ENCODE data around the gene BBS4. TPM values are rescaled to one million over a fixed set of nuclear protein-coding genes. Genes with fewer than 3 reads are reported as not detected.

The BBS4 gene
- total RNA-seq, 1 donor = 38.0 TPM

- Histone ChIP-seq H2AFZ (ENCODE audit: low read length) (peak overlapping the region; percentile 98), H3K9me3 (ENCODE audit: low read depth, low read length) (no peaks in the 10 kb centered on the region), H3K27ac (ENCODE audit: low read depth, low read length) (no peak overlapping the region), H3K27me3 (ENCODE audit: insufficient read depth, low read length) (no peaks in the 10 kb centered on the region), H3K36me3 (ENCODE audit: insufficient read depth, low read length) (no peaks in the 10 kb centered on the region), H4K20me1 (ENCODE audit: insufficient read depth, low read length) (no peaks in the 10 kb centered on the region), H3K4me1 (ENCODE audit: insufficient read depth, low read length) (peaks cover 43% of the 10 kb centered on the region), H3K79me2 (ENCODE audit: insufficient read depth, low read length) (peaks cover 17% of the 10 kb centered on the region), H3K4me3 (ENCODE audit: insufficient read depth, low read length) (no peak overlapping the region), H3K4me2 (ENCODE audit: insufficient read depth, low read length) (no peak overlapping the region)
- no peak for TF ChIP-seq CTCF (IDR thresholded peaks at IDR 0.05; ENCODE audit: extremely low read depth, low read depth, low read length)
- no peak for DNase-seq (ENCODE audit: insufficient read length, low spot score, missing footprints)
Measured at GRCh38 chr15:72786676-72787345, 100.8 kb downstream of the BBS4 start.

DNA sequence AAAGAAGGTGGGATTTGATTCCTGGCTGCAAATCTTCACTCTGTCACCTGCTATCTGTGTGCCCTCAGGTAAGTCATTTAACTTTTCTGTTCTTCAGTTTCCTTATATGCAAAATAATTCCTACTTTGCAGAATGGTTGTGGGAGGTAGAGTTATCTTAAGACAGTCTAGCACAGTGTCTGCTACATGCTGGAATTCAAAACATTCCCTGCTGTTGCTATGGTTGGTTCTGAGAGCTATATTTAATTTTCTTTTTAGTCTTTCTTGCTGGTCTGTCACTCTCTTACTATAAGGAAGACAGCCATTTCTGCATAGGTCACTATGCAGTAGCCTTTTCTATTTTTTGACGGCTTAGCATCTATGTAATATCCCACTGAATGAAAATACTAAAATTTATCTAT is 101.5 kb downstream of the BBS4 start:
- no peaks in the 10 kb centered on the region for H3K36me3 ChIP-seq (ENCODE audit: insufficient read depth, low read length)
- no peaks in the 10 kb centered on the region for H4K20me1 ChIP-seq (ENCODE audit: insufficient read depth, low read length)
- H3K27me3 ChIP-seq (ENCODE audit: insufficient read depth, low read length) = no peaks in the 10 kb centered on the region
- H3K79me2 ChIP-seq (ENCODE audit: insufficient read depth, low read length) = peaks cover 10% of the 10 kb centered on the region
- H3K4me1 ChIP-seq (ENCODE audit: insufficient read depth, low read length) = peaks cover 36% of the 10 kb centered on the region
- no peak for TF ChIP-seq CTCF (IDR thresholded peaks at IDR 0.05; ENCODE audit: extremely low read depth, low read depth, low read length)
- no peak for DNase-seq (ENCODE audit: insufficient read length, low spot score, missing footprints)
- H3K27ac ChIP-seq (ENCODE audit: low read depth, low read length) = no peak overlapping the region
- no peak overlapping the region for H3K4me3 ChIP-seq (ENCODE audit: insufficient read depth, low read length)
- no peaks in the 10 kb centered on the region for H3K9me3 ChIP-seq (ENCODE audit: low read depth, low read length)
- peak overlapping the region; percentile 37 for H2AFZ ChIP-seq (ENCODE audit: low read length)
- no peak overlapping the region for H3K4me2 ChIP-seq (ENCODE audit: insufficient read depth, low read length)

Small RNA genes lying within 50 kb of the gene (small RNA-seq; reads per million reads assigned to genes)
- gene RN7SL853P = not detected

Other genes with a start within 250 kb of the BBS4 start
- gene ARIH1, start 211.9 kb upstream of the BBS4 start, total RNA-seq = 32.6 and 41.0 TPM in 2 replicates
- gene GOLGA6B, start 31.5 kb upstream of the BBS4 start, total RNA-seq = not detected in 2 replicates
- gene HIGD2B, start within 50 bp of the BBS4 start, total RNA-seq = under 0.01 TPM in 1 of 2 replicates, not detected in the other
- gene ADPGK, start 97.6 kb downstream of the BBS4 start, total RNA-seq = 57.9 and 58.3 TPM in 2 replicates